SH-SY5Y (cell line): ENCODE measurements around the gene PPFIA1.

Experiments used
- GATA2 ChIP-seq: IDR thresholded peaks from 2 replicates; pipeline ENCODE4 v1.6.1; 2011; ENCODE audit warnings: mild to moderate bottlenecking, low read depth, low read length
- GATA3 ChIP-seq: IDR thresholded peaks from 2 replicates; pipeline ENCODE4 v1.6.1; 2011; ENCODE audit warnings: low read depth, mild to moderate bottlenecking, low read length, moderate library complexity

PPFIA1 gene

GRCh38 chr11:70364745-70365543 lies 94.5 kb downstream of the PPFIA1 start:
- TF ChIP-seq GATA3, result no peak
- no peak for TF ChIP-seq GATA2

DNA sequence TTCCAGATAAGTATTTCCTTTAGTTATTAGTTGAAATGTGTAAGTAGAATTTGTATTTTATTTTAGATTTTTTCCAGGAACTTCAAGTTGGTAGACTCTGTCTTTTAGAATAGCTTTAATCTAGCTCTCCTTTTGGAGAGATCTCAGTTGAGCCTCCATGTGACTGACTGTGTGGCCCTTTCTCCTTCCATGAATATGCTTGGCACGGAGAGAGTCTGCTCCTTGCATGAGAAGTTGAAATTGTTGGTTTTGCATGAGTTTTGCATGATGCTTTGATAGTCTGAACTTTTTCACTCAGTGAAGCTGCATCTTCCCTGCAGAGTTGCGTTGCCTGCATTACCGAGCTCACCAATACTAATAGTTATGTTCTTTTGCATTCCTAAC lies 95.0 kb downstream of the PPFIA1 start:
- TF ChIP-seq GATA2 (no peak), GATA3 (no peak)

- TF ChIP-seq GATA2 (no peak), GATA3 (no peak)
Measured at GRCh38 chr11:70367071-70367470, 96.6 kb downstream of the PPFIA1 start.

DNA sequence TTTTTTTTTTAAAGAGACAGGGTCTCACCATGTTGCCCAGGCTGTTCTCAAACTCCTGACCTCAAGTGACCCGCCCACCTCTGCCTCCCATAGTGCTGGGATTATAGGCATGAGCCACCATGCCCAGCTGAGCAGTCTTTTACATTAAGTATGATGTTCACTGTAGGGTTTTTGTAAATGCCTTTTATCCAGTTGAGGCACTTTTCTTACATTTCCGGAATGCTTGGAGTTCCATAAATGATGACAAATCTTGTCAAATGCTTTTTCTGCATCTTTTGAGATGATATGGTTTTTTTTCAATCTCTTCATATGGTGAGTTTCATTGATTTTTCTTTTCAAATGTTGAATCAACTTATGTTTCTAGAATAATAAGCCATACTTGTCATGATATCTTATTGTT lies 98.5 kb downstream of the PPFIA1 start:
- TF ChIP-seq GATA2 (no peak), GATA3 (no peak)

- TF ChIP-seq GATA3 (no peak), GATA2 (no peak)
Measured at GRCh38 chr11:70371241-70371640, 100.8 kb downstream of the PPFIA1 start.

DNA sequence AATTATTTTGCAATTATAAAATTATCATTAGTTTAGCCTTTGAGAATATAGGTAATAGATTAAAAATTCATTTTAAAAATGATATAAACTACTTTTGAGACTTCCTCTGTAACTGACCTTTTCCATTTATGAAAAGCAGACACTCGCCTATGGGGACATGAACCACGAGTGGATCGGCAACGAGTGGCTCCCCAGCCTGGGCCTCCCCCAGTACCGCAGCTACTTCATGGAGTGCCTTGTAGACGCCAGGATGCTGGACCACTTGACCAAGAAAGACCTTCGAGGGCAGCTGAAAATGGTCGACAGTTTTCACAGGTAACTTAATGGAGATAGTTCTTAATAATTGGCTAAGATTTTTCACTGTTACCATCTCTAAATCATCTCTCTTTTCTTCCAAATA lies 101.6 kb downstream of the PPFIA1 start:
- TF ChIP-seq GATA2, result no peak
- no peak for TF ChIP-seq GATA3

GRCh38 chr11:70376621-70377020 lies 106.1 kb downstream of the PPFIA1 start:
- TF ChIP-seq GATA3 (no peak), GATA2 (no peak)

DNA sequence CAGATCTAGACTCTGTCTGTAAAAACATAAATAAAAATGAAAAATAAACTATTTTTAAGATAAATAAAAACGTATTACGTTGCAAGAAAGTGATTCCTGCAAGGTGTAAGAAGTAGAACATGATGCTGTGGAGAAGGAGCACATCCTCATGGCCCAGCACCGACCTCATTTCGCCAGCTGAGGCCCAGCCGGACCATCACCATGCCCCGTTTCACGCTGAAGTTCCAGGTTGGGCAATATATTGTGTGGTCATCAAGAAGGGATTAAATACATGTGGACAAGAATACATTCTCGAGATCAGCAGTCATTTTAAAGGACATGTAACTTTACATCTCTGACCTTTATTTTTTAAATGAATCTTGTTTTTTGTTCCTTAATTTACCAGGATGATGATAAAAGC lies 107.2 kb downstream of the PPFIA1 start:
- no peak for TF ChIP-seq GATA3

GRCh38 chr11:70378506-70379134 lies 108.1 kb downstream of the PPFIA1 start:
- TF ChIP-seq GATA3 (no peak), GATA2 (no peak)

GRCh38 chr11:70381350-70381749 lies 110.9 kb downstream of the PPFIA1 start:
- TF ChIP-seq GATA2 (no peak), GATA3 (no peak)

DNA sequence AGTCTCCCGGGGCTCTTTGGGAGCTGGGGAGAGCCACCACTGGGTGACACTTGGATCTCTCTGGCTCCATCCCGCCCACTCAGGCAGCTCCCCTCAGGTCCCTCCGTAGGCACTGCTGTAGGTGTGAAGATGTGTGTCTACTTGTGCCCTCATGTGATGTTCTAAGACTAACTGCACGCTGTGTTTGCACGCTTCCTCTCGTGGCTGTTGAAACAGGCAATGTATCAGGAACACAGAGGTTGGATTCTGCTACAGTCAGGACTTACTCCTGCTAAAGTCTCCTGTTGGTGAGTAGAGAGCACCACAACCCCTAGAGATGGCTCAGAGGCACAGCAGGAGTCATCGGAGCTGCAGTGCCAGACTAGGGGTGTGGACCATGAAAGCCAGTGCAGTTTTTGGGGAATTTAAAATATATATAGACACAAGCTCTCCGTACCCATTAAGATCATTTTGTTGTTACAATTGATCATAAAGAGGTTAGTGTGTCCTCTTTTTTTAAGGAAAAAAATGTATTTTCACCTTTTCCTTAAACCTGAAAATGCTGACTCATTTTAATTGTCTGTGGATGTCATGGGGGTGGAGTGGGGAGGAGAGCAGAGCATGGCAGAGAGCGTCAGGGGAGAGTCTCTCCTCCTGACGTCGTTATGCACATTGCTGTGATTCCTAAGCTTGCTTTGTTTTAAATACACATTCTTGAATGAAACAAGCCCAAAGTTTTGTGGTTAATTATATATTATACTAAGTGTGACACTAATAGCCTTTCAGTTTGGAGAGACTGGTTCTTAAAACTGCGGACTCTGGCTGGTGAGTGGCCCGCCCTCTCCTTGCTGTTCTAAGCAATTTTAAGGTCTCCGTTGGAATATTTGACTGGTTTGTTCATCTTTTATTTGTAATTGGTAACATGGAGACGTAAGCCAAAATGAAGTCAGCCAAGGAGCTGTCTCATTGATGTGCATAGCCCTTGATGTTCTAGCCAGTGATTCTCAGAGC lies 111.7 kb downstream of the PPFIA1 start:
- TF ChIP-seq GATA3 (no peak), GATA2 (no peak)

GRCh38 chr11:70383664-70384565 lies 113.4 kb downstream of the PPFIA1 start:
- no peak for TF ChIP-seq GATA3
- no peak for TF ChIP-seq GATA2

GRCh38 chr11:70384566-70385152 lies 114.2 kb downstream of the PPFIA1 start:
- TF ChIP-seq GATA2 (no peak), GATA3 (no peak)

- TF ChIP-seq GATA2 (no peak), GATA3 (no peak)
Measured at GRCh38 chr11:70387564-70387963, 117.1 kb downstream of the PPFIA1 start.
